Omental fat pad (tissue), 4 donors: ENCODE results near the gene PER1. TPM values are rescaled to one million over a fixed set of nuclear protein-coding genes. Genes with fewer than 3 reads are reported as not detected.
A peak's percentile ranks its signal among the peaks of the same experiment; 100 is the strongest.

ENCODE experiments used
- ATAC-seq: fragments of 150-250 bp; one replicate; pipeline ENCODE4 v1.9.1; 2016; ENCODE audit warnings: mild to moderate bottlenecking, moderate library complexity; ENCODE audit not compliant: low FRiP score
- DNase-seq: peaks from one replicate; pipeline ENCODE4 v3.0.0-alpha.2; 2019; ENCODE audit warnings: low spot score
- CTCF ChIP-seq, 3 donors: fragments of 450-650 bp; IDR thresholded peaks; one replicate each; pipeline ENCODE4 v1.5.1; 2016 to 2017; ENCODE audit warnings: antibody characterized with exemption in 3 of 3, mild to moderate bottlenecking in 3 of 3, moderate library complexity in 2 of 3
- total RNA-seq, 4 donors: library from RNA; depleted of rRNA; stranded (reverse); fragments of >200 nt; gene quantifications; one replicate each; pipeline ENCODE4 v1.1.0, GENCODE V29; 2016

The PER1 gene
- total RNA-seq, 4 donors from 2014 or later = 78.8 to 169 (median 122) TPM

DNA sequence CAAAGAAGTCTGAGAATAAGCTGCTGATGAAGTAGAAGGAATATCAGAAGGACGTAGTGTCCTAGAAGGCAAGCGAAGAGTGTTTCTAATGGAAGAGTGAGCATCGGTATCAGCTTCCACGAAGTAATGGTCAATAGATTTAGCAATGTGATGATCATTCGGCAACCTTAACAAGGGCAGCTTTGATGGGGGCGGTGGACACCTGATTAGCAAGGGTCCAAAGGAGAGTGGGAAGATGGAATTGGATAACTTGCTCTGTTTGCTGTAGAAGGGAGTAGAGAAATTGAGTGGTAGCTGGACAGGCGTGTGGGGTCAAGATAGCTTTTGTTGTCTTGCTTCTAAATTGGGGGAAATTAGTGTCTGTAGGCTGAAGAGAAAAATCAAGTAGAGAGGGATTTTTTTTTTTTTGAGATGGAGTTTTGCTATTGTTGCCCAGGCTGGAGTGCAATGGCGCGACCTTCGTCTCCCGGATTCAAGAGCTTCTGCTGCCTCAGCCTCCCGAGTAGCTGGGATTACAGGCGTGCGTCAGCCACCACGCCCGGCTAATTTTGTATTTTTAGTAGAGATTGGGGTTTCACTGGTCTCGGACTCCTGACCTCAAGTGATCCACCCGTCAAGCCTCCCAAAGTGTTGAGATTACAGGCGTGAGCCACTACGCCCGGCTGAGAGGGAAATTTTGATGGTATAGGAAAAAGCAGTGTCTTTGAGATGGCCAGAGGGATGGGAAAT, 14.4 kb downstream of the PER1 start:
- ATAC-seq (no peak), DNase-seq (no peak)
- no peak for TF ChIP-seq CTCF (IDR thresholded peaks at IDR 0.05)

DNA sequence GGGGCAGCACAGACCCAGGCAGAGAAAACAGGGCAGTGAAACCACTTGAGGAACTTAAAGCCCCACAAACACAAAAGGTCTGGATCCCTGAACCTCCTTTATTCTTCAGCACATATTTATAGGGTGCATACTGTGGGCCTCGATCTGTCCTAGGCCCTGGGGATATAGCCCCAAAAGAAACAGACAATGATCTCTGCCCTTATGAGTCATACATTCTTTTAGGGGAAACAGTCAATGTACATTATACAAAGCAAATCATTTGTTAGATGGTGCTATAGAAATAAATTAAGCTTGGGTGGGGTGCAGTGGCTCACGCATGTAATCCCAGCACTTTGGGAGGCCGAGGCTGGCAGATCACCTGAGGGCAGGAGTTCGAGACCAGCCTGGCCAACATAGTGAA, 18.3 kb downstream of the PER1 start:
- TF ChIP-seq CTCF (IDR thresholded peaks at IDR 0.05) = no peak
- no peak for DNase-seq
- ATAC-seq = no peak

DNA sequence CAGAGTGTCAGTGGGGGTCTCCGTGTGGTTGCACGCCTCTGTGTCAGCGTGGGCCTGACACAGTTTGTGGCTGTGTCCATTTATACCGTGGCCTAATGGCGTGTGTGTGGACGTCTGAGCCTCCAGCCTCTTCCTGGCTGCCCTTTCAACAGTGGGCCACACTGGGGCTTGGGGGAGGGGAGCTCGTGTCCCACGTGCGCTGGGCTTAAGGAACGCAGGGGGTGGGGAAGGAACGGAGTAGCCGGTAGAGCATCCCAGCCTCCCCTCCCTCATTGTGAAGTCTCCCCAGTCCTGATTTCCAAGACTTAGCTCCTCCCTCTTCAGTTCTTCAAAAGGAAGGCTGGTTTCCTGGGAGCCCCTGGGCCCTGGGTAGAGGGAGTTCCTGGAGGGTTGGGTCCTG, 18.8 kb downstream of the PER1 start:
- no peak for TF ChIP-seq CTCF (IDR thresholded peaks at IDR 0.05)
- no peak for DNase-seq
- ATAC-seq = no peak

DNA sequence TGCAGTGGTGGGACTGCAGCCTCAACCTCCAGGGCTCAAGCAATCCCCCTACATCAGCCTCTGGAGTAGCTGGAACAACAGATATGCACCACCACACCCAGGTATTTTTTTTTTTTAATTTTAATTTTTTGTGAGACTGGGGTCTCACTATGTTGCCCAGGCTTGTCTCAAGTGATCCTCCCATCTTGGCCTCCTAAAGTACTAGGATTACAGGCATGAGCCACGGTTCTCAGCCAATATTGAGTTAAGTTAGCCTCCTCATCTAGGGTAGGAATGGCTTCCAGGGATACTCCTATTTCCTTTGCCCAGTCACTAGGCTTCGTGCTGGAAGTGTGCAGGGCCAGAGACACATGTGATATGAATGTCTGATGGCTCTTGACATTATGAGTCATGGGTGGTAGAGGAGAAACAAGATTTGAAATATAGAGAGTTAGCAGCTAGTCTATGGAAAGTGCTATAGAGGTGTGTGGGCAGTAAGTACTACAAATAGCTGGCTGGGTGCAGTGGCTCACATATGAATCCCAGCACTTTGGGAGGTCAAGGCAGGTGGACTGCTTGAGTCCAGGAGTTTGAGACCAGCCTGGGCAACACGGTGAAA, 20.3 kb downstream of the PER1 start:
- DNase-seq = no peak
- no peak for ATAC-seq
- no peak for TF ChIP-seq CTCF (IDR thresholded peaks at IDR 0.05)

GRCh38 chr17:8128125-8128784, 23.9 kb downstream of the PER1 start:
- TF ChIP-seq CTCF (IDR thresholded peaks at IDR 0.05) = no peak
- ATAC-seq (no peak), DNase-seq (no peak)

- TF ChIP-seq CTCF (IDR thresholded peaks at IDR 0.05) = no peak
- DNase-seq = no peak
- peak; percentile 43 for ATAC-seq
Measured at GRCh38 chr17:8126491-8127066, 25.6 kb downstream of the PER1 start.
